ENCODE data around the gene LMTK2. TPM values are rescaled to one million over a fixed set of nuclear protein-coding genes. Genes with fewer than 3 reads are reported as not detected.

LMTK2 gene
- total RNA-seq, 1 experiment from 2014 or later = 8.4 TPM

- in situ Hi-C loops (cut with HindIII; ENCODE audit: low pct_unique_long_range_greater_than_20kb, low sequenced_read_pairs) = no loop called here
- no peak for DNase-seq (ENCODE audit: low read depth, low spot score)
Observed at GRCh38 chr7:98205162-98205845, 98.6 kb downstream of the LMTK2 start.

- DNase-seq (ENCODE audit: low read depth, low spot score) = no peak
- in situ Hi-C loops (cut with HindIII; ENCODE audit: low pct_unique_long_range_greater_than_20kb, low sequenced_read_pairs) = no loop called here
Observed at GRCh38 chr7:98206451-98207330, 100.0 kb downstream of the LMTK2 start.

GRCh38 chr7:98209166-98209920 is 102.7 kb downstream of the LMTK2 start:
- DNase-seq (ENCODE audit: low read depth, low spot score) = no peak
- in situ Hi-C loops (cut with HindIII; ENCODE audit: low pct_unique_long_range_greater_than_20kb, low sequenced_read_pairs) = no loop called here

GRCh38 chr7:98210513-98211220 is 104.0 kb downstream of the LMTK2 start:
- in situ Hi-C loops (cut with HindIII; ENCODE audit: low pct_unique_long_range_greater_than_20kb, low sequenced_read_pairs) = no loop called here
- DNase-seq (ENCODE audit: low read depth, low spot score) = no peak

GRCh38 chr7:98211221-98211675 is 104.6 kb downstream of the LMTK2 start, which contains the start of gene BHLHA15:
BHLHA15 (plus strand) TSS chr7:98211439; CDS start chr7:98212310, 871 bp downstream.
- in situ Hi-C loops (cut with HindIII; ENCODE audit: low pct_unique_long_range_greater_than_20kb, low sequenced_read_pairs) = no loop called here
- no peak for DNase-seq (ENCODE audit: low read depth, low spot score)

GRCh38 chr7:98211676-98212531 is 105.2 kb downstream of the LMTK2 start:
- in situ Hi-C loops (cut with HindIII; ENCODE audit: low pct_unique_long_range_greater_than_20kb, low sequenced_read_pairs) = no loop called here
- DNase-seq (ENCODE audit: low read depth, low spot score) = no peak

GRCh38 chr7:98212532-98213041 is 105.9 kb downstream of the LMTK2 start:
- in situ Hi-C loops (cut with HindIII; ENCODE audit: low pct_unique_long_range_greater_than_20kb, low sequenced_read_pairs) = no loop called here
- DNase-seq (ENCODE audit: low read depth, low spot score) = no peak

- in situ Hi-C loops (cut with HindIII; ENCODE audit: low pct_unique_long_range_greater_than_20kb, low sequenced_read_pairs) = no loop called here
- DNase-seq (ENCODE audit: low read depth, low spot score) = no peak
Observed at GRCh38 chr7:98213296-98213887, 106.7 kb downstream of the LMTK2 start.

- no peak for DNase-seq (ENCODE audit: low read depth, low spot score)
- in situ Hi-C loops (cut with HindIII; ENCODE audit: low pct_unique_long_range_greater_than_20kb, low sequenced_read_pairs) = no loop called here
Observed at GRCh38 chr7:98213888-98214810, 107.5 kb downstream of the LMTK2 start.

GRCh38 chr7:98214811-98215321 is 108.2 kb downstream of the LMTK2 start:
- in situ Hi-C loops (cut with HindIII; ENCODE audit: low pct_unique_long_range_greater_than_20kb, low sequenced_read_pairs) = no loop called here
- no peak for DNase-seq (ENCODE audit: low read depth, low spot score)

- DNase-seq (ENCODE audit: low read depth, low spot score) = no peak
- in situ Hi-C loops (cut with HindIII; ENCODE audit: low pct_unique_long_range_greater_than_20kb, low sequenced_read_pairs) = no loop called here
Observed at GRCh38 chr7:98215561-98216495, 109.2 kb downstream of the LMTK2 start.

- no peak for DNase-seq (ENCODE audit: low read depth, low spot score)
- in situ Hi-C loops (cut with HindIII; ENCODE audit: low pct_unique_long_range_greater_than_20kb, low sequenced_read_pairs) = no loop called here
Observed at GRCh38 chr7:98216941-98217622, 110.4 kb downstream of the LMTK2 start.

Data from SK-MEL-5 (cell line).